Activated naive CD4-positive, alpha-beta T cell treated with Interleukin-2 at 50 U/mL for 16 hours (primary cell): Measurements from ENCODE around the gene ARL4C.

Experiments
- DNase-seq: peaks from one replicate; pipeline ENCODE4 v3.0.0-alpha.2; 2020

Gene ARL4C, protein sequence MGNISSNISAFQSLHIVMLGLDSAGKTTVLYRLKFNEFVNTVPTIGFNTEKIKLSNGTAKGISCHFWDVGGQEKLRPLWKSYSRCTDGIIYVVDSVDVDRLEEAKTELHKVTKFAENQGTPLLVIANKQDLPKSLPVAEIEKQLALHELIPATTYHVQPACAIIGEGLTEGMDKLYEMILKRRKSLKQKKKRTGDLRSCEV

DNA sequence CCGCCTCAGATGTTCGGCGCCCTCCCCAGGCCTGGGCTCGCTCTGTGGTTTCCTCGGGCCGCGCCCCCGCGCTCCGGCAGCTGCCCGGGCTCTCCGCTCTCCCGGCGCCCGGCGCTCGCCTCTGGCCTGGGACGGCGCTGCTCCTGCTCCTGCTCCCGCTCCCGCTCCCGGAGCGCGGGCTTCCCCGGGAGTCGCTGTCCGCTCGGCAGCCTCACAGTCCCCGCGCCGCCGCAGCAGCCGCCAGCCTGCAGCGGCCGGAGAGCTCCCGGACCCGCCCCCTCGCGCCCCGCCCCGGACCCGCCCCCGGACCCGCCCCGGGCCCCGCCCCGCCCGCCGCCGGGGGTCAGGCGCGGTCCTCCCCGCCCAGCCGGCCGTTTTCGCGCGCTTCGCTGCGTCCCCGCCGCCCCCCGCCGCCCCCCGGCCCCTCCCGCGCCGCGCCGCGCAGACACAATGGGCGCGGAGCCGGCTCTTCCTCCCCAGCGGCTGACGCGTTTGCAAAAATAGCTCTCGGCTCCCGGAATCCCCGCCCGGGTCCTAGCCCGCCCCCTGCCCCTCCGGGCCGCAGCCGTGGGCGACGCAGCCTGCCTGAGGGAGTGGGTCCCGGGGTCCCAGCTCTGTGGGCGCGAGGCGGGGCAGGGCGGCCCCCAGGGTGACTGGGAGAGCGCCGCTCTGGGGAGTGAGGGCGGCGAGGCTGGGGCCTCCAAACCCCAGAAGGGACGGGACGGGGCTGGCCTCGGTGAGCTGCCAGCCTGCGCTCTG is at the start of gene ARL4C:
ARL4C (minus strand) TSS at position 247 of the 759 bp plus-strand sequence. CDS start 495 bp downstream, outside the sequence.
- DNase-seq: peak; percentile 69

DNA sequence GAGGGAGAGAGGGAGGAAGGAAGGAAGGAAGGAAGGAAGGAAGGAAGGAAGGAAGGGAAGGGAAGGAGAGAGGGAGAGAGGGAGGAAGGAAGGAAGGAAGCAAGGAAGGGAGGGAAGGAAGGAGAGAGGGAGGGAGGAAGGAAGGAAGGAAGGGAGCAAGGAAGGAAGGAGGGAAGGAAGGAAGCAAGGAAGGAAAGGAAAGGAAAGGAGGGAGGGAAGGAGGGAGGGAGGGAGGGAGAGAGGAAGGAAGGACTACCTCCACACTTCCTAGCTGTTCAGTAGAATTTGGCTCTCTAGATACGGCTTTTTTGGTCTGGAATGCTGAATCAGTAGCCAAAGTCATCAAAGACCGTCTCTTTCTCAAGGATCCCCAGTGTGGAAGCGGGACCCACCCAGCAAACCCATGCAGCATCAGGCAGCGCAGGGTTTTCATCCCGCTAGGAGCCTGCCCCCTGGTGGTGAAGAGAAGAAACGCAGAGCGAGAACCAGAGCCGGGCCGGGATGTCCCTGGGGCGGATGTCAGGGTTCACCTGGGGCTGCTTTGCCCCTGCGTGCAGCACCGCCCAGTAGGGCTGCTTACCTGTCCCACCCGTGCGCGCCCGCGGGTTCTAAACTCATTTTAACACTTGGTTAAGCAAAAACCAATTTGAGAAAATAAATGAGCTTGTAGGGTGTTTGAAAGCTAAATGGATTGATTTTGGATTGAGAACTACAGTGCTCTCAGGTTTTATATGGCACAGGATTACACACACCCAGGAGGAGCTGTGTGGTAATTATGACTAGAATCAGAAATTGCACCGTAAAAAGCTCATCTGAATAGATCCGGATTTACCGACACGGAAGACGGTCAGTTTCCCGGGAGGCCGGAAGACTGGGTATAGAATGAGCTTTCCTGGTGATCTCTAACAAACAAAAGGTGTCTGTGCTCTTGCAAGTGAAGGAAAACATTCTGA is 48.1 kb upstream of the ARL4C start:
- DNase-seq: peak; percentile 79

DNA sequence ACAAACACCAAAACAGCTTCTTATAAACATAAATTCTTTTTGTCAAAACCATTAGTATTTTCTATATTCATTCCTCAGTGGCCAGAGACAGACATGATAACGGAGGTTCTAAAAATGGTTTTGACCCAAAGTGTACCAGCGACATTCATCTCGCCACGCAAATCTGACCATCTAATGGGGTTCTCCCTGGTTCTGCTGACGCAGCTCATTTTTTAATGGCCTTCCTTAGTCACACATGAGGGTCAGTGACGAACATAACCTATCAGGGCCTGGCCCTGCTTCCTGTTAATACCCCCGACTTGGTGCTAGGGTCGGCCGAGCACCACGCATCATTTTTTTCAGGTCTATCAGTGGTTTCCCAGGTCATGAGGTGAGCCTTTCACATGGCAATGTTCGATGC is 45.9 kb upstream of the ARL4C start:
- no peak for DNase-seq

DNA sequence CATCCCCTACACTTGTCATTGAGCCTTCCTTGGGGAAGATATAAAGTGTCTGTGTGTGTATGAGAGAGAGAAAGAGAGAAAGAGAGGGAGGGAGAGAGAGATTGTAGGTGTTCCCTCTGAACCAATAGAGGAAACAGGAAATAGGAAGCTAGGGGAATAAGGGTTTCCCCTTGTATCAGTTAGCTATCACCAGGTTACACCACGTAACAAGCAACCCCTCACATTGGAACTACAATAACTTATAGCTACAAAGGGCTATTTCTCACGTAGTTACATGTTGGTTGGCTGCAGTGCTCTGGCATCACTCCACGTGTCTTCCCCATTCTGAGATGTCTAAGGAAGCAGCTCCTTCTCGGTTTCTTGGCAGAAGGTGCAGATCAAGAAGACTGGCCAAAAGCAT is 41.0 kb upstream of the ARL4C start:
- DNase-seq: no peak

DNA sequence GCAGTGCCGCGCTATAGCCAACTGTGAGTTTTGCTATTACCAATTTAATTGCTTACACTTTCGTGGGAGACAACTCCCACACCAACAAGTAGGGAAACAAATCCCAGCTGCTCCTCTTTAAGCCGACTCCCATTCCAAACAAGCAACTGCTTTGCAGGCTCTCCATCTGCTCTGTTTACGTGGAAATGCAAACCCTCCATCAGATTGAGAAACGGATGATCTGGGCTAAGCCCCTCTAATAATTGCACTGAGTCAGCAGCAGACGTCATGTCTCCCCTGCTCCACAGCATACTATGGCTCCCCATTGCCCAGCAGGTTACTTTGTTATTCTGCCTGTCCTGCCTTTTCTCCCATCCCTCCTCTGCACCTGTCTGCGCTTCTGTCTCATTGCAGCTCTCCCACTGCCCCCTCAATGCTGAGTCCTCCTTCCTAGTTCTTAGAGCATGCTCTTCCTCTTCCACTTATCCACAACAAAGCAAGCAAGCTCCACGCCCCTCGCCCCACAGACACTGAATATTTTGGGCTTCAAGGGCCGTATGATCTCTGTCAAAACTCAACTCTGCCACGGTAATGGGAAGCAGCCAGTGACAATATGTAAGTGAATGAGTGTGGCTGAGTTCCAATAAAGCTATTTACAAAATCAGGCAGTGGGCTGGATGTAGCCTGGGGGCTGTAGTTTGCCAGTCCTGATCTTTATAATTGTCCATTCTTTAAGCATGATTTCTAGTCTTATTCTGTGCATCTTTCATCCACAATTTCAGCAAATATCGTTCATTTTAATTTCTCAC is 39.5 kb upstream of the ARL4C start:
- no peak for DNase-seq

DNA sequence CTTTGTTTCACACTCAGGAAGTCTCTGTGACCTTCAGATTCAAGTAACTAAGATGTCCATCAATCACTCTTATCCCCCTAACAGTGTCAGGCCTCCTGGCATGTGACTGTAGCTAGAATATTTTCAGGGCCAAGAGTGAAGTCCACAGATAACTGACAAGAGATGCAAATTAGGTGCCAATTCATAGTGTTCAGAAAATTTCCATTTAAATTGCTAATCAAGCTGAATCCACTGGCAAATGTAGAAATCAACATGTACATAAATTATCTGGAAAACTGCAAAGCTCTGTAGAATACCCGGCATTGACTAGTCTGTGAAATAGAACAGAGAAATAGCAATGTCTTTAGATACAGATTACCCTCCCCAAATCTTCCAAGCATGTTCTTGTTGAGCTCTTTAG is 38.6 kb upstream of the ARL4C start:
- no peak for DNase-seq

DNA sequence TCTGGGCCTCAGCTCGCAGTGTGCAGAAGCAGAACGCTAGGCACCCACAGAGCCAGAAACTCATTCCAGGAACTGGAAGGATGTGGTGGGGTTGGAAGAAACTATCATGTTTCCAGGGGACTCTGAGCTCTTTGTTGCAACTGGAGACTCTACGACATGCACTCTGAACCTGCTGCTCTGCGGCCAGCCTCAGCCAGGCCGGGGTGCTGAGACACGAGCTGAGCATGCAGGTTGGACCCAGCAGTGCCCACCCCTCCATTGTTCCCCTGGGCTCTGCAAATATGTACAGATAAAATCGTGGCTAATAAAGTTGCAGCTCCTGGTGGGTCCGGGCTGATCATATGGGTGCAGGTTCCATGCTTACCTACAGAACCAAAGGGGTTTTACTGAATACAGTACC is 37.6 kb upstream of the ARL4C start:
- DNase-seq: no peak

DNA sequence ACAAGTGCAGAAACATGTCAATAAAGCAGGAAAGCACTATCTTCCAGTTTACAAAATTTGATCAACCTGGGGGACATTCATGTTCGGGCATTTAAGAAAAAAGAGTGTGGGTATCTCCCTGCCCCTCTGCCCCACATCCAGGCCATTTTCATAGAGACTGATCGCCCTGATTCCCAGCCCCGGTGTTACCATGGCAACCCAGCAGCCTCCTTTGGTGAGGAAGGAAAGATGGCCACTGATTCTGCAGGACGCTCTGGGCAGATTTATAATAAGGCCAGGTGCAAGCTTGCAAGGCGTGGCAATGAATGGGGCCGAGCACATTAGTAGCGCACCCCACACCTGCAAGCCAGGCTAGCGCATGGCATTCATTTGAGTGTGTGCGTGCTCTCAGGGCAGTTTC is 36.7 kb upstream of the ARL4C start:
- DNase-seq: no peak

DNA sequence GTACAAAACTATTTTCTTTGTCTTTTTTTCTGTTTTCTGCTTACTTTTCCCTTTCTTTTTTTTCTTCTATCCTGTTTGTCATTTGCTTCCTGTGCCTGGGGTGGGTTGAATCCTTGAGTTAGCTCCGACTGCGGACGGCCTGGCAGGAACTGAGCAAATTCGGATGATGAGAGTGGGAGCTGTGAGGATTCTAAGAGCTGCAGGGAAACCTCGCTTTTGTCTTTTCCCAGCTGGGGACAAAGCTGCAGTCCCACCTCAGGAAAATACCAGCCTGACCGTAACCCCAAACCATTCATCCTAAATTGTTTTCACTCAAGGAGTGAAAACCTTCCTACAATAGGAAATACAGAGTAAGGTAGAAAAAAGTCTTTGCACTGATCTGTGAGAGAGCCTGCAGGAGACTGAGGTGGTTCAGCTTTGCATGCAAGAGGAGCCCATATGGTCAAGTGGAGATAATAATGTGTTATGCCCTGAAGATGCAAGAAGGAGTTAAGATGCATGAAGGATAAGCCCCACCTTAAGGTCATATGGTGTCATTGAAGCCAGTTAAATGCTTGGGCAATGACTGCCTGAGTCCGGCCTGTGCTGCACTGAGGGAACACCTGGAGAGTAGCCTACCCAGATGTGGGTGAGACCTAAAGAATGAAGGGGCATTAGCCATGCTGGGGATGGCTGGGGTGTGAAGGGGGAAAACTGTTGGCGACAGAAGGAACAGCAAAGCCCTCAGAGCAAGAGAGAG is 31.7 kb upstream of the ARL4C start:
- DNase-seq: no peak

DNA sequence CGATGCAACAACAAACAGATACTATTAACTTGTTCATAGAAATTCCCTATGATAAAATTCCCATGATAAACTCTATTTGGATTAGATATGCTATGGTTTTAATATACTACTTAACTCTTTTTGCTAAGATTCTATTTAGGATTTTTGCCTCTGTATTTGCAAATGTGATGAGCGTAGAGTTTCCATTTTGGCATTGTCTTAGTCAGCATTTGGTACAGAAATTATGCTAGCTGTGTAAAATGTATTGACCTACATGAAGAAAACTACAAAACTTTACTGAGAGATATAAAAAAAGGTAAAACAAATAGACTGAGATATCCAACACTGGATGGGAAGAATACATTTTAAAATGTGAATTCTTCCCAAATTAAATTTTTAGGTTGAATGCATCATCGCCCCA is 29.8 kb upstream of the ARL4C start:
- no peak for DNase-seq

DNA sequence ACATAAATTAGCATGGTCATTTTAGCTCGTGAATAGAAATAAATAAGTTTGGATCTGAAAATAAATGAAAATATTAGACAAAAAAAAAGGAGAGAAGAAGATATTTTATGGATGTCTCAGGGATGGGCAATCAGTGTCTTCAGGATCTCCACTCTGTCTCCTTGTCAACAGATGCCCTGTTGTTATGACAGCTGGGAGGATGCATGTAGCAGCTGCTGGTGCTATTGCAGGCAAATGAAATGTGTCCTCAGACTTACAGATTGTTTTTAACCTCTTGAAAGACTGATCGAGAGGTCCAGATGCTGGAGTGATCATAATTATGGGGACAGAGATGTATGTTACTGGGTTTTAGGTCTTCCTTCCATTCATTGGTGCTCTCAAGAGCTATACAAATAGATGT is 24.7 kb upstream of the ARL4C start:
- no peak for DNase-seq

DNA sequence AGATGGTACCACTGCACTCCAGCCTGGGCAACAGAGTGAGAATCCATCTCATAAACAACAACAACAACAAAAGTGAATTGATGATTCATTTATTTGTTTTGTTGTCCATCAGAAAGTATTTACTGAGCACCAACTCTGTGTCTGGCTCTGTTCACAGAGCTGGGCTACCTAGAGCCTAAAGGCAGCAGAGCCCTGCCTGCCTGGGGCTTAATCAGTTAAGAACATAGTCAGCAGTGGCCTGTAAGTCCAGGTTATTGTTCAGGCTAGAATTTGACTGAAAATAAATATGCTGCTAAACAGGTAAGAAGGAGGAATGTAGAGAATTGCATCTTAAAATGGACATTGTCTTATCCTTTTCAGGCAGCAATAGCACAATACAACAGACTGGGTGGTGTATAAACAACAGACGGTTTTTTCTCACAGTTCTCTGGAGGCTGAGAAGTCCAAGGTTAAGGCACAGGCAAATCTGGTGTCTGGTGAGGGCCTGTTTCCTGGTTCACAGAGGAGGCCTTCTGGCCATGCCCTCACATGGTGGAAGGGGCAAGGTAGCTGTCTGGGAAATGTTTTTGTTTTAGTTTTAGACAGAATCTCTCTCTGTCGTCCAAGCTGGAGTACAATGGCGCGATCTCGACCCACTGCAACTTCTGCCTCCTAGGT is 22.2 kb upstream of the ARL4C start:
- no peak for DNase-seq

DNA sequence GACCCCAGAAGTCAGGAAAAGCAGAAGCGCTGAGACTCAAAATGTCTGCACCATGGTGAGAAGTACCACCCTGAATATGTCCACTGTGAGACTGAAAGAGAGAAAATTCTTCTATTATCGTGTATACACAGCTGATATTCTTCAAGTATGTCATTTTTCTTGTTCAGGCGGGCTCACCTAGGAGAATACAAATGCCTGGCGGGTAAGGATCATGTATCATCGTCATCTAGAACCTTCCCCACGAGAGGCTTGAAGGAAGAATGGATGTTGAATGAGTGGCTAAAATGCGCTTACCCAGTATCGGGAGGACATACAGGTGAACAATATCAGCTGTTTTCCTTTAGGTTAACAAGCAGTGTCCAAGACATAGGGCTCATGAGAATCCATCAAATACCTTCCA is 21.1 kb upstream of the ARL4C start:
- DNase-seq: no peak

DNA sequence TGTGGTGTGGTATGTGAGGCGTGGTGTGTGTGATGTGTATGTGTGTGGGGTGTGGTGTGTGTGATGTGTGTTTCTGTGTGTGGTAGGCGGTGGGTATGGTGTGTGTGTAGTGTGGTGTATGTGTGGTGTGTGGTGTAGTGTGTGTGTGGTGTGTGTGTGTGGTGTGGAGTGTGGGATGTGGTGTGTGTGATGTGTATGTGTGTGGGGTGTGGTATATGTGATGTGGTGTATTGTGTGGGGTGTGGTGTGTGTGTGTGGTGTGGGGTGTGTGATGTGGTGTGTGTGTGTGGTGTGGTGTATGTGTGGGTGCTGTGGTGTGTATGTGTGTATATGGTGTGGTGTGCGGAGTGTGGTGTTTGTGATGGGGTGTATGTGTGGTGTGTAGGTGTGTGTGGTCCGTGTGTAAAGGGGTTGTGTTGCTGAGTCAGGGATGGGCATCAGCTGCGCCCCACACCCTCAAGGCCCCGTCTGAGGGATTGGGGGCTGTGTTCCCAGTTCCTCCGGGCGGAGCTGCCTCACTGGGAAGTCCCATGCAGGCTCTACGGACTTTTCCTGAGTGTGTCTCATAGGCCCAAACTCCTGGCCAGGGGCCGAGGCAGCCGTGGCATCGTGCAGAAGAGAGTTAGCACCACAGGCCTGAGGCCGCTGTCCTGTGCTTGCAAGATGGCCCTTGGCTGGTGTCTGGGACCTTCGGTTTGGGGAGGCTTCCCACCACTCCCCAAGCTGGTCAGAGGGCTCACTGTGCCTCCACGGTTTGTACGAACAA is 18.2 kb upstream of the ARL4C start:
- no peak for DNase-seq

DNA sequence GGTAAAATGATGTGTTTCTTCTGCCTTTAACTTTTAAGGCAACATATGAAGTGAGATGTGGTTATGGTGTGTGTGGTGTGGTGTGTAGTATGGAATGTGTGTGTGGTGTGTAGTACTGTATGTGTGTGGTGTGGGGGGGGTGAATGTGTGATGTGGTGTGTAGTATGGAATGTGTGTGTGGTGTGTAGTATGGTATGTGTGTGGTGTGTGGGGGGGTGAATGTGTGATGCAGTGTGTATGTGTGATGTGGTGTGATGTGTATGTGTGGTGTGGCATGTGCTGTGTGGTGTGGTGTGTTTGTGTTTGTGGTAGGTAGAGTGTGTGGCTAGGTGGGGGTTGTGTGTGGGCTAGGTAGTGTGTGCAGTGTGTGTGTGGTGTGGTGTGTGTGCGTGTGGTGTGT is 17.2 kb upstream of the ARL4C start:
- no peak for DNase-seq

DNA sequence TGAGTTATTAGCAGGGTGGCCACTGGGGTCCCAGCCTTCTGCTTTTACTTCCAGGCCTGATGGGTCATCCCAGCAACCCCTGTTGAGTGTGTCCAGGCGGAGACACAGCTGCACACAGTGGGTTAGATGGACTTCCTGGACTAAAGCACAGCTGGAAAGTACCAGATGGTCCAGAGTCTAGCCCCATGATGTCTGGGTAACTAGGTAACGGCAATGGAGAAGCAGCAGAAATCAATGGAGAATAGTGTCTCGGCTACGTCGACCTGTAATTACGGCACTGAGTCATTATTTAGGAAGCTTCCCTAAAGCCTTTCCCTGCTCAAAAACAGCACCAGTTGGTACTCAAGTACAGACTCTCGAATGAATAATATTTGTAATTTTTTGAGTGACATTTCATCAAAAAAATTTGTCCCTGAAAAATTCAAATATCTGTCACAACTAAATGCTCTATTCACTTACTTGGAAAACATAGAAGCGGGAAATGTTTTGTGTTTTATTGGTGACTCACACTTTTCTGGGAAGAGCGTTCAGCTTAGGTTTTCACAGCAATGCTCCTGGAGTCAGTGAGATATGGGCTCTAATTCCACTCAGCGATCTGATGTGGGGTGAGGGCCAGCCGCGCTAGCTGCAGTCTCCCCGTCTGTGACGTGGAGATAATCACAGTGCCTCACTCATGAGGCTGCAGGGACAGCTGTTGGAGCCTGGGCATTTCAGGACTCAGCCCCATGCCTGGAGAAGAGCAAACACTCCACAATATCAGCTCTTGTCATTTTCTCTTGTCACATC is 16.2 kb upstream of the ARL4C start:
- no peak for DNase-seq

DNA sequence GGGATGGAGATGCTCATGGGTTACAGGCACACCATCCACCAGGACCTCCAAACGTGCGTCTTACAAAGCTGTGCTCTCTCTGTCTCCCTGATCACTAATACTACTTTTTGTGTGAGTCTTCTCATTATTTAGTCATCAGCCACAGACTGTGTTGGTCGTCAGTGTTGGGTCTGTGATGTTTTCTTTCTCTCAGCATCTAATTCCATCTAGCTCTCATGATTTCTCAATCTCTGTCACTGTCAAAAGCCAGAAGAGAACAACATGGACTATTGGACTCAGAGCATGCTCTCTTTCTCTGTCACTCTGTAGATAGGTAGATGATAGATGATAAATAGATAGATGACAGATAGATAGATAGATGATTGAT is 6.0 kb upstream of the ARL4C start:
- DNase-seq: no peak

DNA sequence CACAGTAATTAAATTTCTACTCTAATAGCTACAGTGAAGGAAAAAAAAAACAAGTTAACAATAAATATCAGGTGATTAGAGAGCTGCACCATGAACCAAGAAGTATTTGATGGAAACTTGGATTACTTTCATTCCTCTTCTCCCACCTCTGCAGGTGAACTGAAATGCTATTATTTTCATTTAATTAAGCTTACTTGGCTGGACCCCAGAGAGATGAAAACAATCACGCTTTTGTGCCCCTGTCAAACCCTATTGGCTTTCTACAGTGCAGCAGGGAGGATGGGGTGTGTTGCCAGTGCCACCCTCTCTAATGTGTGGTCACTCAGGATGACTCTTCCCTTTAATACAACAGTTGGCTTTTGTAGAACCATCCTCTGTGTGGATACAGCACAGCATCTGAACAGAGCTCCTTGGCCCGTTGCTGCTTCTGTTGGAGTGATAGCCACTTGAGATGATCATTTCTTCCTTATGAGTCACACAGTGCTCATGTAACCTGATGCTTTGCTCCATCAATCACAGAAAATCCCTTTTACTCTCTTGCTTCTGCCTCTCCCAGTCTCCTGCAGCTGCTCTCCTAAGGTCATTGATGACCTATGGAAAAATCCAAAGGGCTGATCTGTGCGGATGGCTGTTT is 5.5 kb upstream of the ARL4C start:
- no peak for DNase-seq

DNA sequence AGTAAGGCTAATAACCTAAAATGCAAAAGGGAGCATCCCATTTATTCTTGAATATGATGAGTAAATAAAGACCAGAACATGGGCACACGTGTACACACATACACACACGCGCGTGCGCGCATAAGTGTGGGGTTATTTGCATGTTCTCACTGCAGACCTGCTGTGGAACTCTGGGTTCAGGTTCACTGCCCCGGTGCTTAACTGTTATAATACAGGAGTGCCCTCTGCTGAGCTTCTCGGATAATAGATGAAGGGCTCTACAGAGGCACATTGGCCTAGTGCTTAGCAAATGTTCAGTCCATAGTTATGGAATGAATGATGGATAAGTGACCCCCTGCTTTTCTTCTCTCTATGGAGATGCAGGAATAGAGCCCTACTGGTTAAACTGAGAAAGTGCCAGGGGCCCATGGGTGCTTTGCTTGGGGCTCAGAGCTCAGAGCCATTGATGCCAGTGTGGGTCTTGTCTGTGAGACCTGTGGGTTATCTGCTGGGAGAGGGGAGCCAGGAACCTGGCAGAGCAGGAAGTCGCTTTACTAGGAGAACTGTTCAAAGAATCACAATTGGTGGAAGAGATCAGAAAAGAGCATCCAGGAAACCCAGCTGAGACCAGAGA is 3.6 kb upstream of the ARL4C start:
- DNase-seq: peak; percentile 78
